Mucosa of rectum (tissue), 2 donors: Measurements from ENCODE around the gene RPS6KL1.

Source experiments
- H3K27ac ChIP-seq, 2 donors: one replicate each; pipeline ENCODE4 v1.7.0; 2013; ENCODE audit warnings: inconsistent platforms in 2 of 2, low read depth in 2 of 2, low read length in 2 of 2
- H3K27me3 ChIP-seq, 2 donors: one replicate each; pipeline ENCODE4 v1.7.0; 2013; ENCODE audit warnings: low read length in 2 of 2; ENCODE audit not compliant: control insufficient read depth in 2 of 2, insufficient read depth in 2 of 2
- H3K36me3 ChIP-seq, 2 donors: one replicate each; pipeline ENCODE4 v1.7.0; 2013; ENCODE audit warnings: low read length in 2 of 2; ENCODE audit not compliant: control insufficient read depth in 2 of 2, insufficient read depth in 2 of 2
- H3K4me1 ChIP-seq, 2 donors: one replicate each; pipeline ENCODE4 v1.7.0; 2013; ENCODE audit warnings: low read length in 2 of 2, mild to moderate bottlenecking in 1 of 2; ENCODE audit not compliant: control insufficient read depth in 2 of 2, insufficient read depth in 2 of 2
- H3K4me3 ChIP-seq, 2 donors: one replicate each; pipeline ENCODE4 v1.7.0; 2013; ENCODE audit warnings: low read length in 2 of 2
- H3K9ac ChIP-seq, 2 donors: one replicate each; pipeline ENCODE4 v1.7.0; 2013; ENCODE audit warnings: low read length in 2 of 2, low read depth in 1 of 2, mild to moderate bottlenecking in 1 of 2
- H3K9me3 ChIP-seq, 2 donors: one replicate each; pipeline ENCODE4 v1.7.0; 2013; ENCODE audit warnings: low read length in 2 of 2; ENCODE audit not compliant: control insufficient read depth in 2 of 2
- donor health status: healthy.
- donor health status: Normal muscosa, but diverticular disease.

RPS6KL1 gene

DNA sequence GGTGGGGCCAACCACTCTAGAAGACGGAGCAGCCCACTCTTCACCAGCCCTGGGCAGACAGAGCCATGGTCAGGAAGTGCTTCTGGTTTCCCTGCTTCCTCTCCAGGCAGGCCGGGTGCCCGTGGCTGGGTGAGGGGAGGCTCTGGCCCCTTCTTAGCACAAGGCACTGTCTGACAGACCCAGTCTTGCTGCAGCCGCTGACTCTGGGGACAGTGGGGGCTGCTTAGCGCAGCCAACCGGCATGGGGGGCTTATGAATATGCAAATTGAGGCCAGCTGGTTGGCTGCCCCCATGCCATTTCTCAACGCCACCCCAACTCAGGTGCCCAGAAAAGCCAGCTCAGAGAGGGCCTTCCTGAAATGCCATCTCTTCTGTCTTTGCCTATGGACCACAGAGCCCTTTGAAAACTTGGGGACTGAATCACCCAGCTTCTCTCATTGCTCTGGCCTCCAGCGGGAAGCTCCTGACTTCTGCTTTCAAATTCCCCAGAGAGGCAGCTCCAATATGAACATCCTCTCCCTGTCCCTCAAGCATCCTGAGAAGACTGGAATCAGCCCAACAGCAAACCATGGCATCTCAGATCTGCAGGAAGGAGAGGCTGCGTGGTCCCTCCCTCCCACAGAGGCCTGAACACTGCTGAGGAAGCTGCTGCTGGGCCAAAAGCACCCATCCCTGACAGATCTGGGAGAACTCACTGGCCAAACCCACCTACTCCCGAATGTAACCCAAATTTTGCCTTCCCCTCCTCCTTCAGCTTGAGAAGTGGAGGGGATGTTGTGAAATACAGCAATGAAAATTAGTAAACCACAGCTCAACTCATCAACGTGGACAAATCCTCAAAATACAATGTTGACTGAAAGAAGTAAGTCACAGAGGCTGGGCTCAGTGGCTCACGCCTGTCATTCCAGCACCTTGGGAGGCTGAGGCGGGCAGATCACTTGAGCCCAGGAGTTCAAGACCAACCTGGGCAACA is 46.8 kb downstream of the RPS6KL1 start, which contains the start of gene PROX2:
TSS of gene PROX2 (minus strand) at position 205 of the 973 bp plus-strand sequence. CDS start 12,311 bp downstream, outside the sequence.
- Histone ChIP-seq H3K4me1 (peaks cover 0 to 5% of the 10 kb centered on the region in 2 donors), H3K27me3 (no peaks in the 10 kb centered on the region), H3K9me3 (no peaks in the 10 kb centered on the region), H3K4me3 (no peak within 1 kb of the TSS), H3K9ac (no peak within 1 kb of the TSS), H3K27ac (no peak within 1 kb of the TSS), H3K36me3 (no peaks in the 10 kb centered on the region)

GRCh38 chr14:74875204-74875603 is 47.9 kb downstream of the RPS6KL1 start:
- no peaks in the 10 kb centered on the region for H3K4me1 ChIP-seq
- no peaks in the 10 kb centered on the region for H3K36me3 ChIP-seq

GRCh38 chr14:74871819-74872218 is 51.2 kb downstream of the RPS6KL1 start:
- H3K4me3 ChIP-seq: no peak overlapping the region
- no peaks in the 10 kb centered on the region for H3K4me1 ChIP-seq
- no peaks in the 10 kb centered on the region for H3K9me3 ChIP-seq
- H3K27ac ChIP-seq: no peak overlapping the region
- no peaks in the 10 kb centered on the region for H3K36me3 ChIP-seq
- H3K9ac ChIP-seq: no peak overlapping the region
- H3K27me3 ChIP-seq: no peaks in the 10 kb centered on the region

More at GRCh38 chr14:74875204-74875603, 47.9 kb downstream of the RPS6KL1 start:
- Histone ChIP-seq H3K9ac (no peak overlapping the region), H3K9me3 (no peaks in the 10 kb centered on the region), H3K27me3 (no peaks in the 10 kb centered on the region), H3K4me3 (no peak overlapping the region), H3K27ac (no peak overlapping the region)

DNA sequence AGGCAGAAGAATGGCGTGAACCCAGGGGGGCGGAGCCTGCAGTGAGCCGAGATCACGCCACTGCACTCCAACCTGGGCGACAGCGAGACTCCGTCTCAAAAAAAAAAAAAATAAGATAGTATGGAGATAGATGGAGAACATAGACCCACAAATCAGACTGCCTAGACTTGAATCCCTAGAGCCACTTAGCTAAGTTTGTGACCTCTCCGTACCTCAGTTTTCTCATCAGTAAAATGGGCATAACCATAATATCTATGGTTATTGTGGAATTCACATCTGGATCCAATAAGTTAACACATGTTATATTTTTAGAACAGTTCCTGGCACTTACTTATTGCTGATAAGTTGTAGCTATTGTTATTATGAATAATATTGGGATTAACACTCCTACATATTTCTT is 54.3 kb downstream of the RPS6KL1 start:
- H3K9ac ChIP-seq: no peak overlapping the region
- H3K4me3 ChIP-seq: no peak overlapping the region
- H3K36me3 ChIP-seq: no peaks in the 10 kb centered on the region
- H3K27me3 ChIP-seq: no peaks in the 10 kb centered on the region
- H3K9me3 ChIP-seq: no peaks in the 10 kb centered on the region
- H3K4me1 ChIP-seq: no peaks in the 10 kb centered on the region
- no peak overlapping the region for H3K27ac ChIP-seq

- Histone ChIP-seq H3K27ac (no peak overlapping the region), H3K4me1 (no peaks in the 10 kb centered on the region)
Observed at GRCh38 chr14:74867673-74868072, 55.4 kb downstream of the RPS6KL1 start.

DNA sequence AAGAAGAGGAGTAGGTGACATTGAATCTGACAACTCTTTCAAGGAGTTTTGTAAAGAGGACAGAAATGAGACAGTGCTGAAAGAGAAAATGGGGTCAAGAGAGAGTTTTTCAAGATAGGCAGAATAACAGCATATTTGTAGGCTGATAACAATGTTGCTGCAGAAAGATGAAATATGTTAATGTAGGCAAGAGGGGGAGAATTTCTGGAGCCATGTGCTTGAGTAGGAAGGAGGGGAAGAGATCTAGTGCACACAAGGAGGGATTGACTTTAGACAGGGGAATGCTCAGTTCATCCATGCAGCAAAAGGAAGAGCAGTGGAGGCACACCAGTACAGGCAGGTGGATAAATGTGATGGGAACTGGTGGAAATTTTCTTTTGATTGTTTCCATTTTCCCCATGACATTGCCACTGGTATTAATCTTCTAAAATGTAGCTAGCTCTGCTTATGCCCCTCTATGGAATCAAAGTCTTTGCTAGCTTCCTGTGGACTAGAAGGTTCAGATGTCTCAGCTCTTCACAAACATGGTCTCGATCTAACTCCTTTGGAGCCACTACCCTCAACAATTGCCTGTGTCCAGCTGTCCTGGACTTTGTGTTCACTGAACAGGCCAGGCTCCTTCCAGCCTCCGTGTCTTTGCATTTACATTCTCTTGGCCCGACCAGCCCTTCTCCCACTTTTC is 56.2 kb downstream of the RPS6KL1 start:
- H3K9ac ChIP-seq: no peak overlapping the region
- no peaks in the 10 kb centered on the region for H3K4me1 ChIP-seq
- no peaks in the 10 kb centered on the region for H3K27me3 ChIP-seq
- H3K36me3 ChIP-seq: no peaks in the 10 kb centered on the region
- no peaks in the 10 kb centered on the region for H3K9me3 ChIP-seq
- H3K27ac ChIP-seq: no peak overlapping the region
- H3K4me3 ChIP-seq: no peak overlapping the region

More at GRCh38 chr14:74867673-74868072, 55.4 kb downstream of the RPS6KL1 start:
- Histone ChIP-seq H3K4me3 (no peak overlapping the region), H3K9me3 (no peaks in the 10 kb centered on the region), H3K27me3 (no peaks in the 10 kb centered on the region), H3K36me3 (no peaks in the 10 kb centered on the region), H3K9ac (no peak overlapping the region)

- no peaks in the 10 kb centered on the region for H3K9me3 ChIP-seq
- no peaks in the 10 kb centered on the region for H3K4me1 ChIP-seq
- no peak overlapping the region for H3K4me3 ChIP-seq
- no peak overlapping the region for H3K9ac ChIP-seq
- H3K36me3 ChIP-seq: no peaks in the 10 kb centered on the region
- H3K27ac ChIP-seq: no peak overlapping the region
- no peaks in the 10 kb centered on the region for H3K27me3 ChIP-seq
Observed at GRCh38 chr14:74865156-74865555, 57.9 kb downstream of the RPS6KL1 start.

DNA sequence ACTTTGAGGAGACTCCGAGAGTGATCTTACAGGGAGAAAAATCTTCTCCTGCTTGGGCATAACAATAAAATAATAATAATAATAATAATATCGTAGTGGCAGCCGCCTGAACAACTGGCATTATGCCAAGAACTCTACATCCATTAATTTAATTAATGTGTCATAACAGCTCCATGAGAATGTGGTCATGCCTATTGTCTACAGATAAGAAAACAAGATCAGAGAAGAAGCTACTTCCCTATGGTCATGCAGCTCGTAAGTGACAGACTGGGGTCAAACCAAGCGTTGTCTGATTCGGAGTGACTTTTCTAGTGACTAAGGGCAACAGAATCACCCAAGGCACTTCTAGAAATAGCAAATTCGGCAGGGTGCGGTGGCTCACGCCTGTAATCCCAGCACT is 58.9 kb downstream of the RPS6KL1 start:
- Histone ChIP-seq H3K4me1 (no peaks in the 10 kb centered on the region), H3K27me3 (no peaks in the 10 kb centered on the region), H3K9me3 (no peaks in the 10 kb centered on the region), H3K4me3 (no peak overlapping the region), H3K36me3 (no peaks in the 10 kb centered on the region), H3K27ac (no peak overlapping the region), H3K9ac (no peak overlapping the region)

GRCh38 chr14:74863274-74863673 is 59.8 kb downstream of the RPS6KL1 start:
- H3K4me3 ChIP-seq: no peak overlapping the region
- H3K9ac ChIP-seq: no peak overlapping the region
- H3K9me3 ChIP-seq: no peaks in the 10 kb centered on the region
- no peaks in the 10 kb centered on the region for H3K36me3 ChIP-seq
- H3K27ac ChIP-seq: no peak overlapping the region
- H3K4me1 ChIP-seq: no peaks in the 10 kb centered on the region
- no peaks in the 10 kb centered on the region for H3K27me3 ChIP-seq

GRCh38 chr14:74861734-74862090 is 61.3 kb downstream of the RPS6KL1 start:
- Histone ChIP-seq H3K9me3 (no peaks in the 10 kb centered on the region), H3K4me3 (no peak overlapping the region), H3K4me1 (no peaks in the 10 kb centered on the region), H3K36me3 (no peaks in the 10 kb centered on the region), H3K27ac (no peak overlapping the region), H3K9ac (no peak overlapping the region), H3K27me3 (no peaks in the 10 kb centered on the region)
